Nephron progenitor cell (in vitro differentiated cells): ENCODE measurements around the gene KANSL1.
"Not testable (repeated sequence)": the region's sequence is repeated elsewhere in the genome, so short reads cannot be mapped to it uniquely, and the experiment has no call there.

ENCODE experiments used
- DNase-seq: peaks from one replicate; pipeline ENCODE4 v3.0.0; 2021
- H3K27ac Mint-ChIP-seq: 2 replicates; pipeline ENCODE4 v1.8.0; 2021; ENCODE audit warnings: mild to moderate bottlenecking, moderate library complexity, mixed read lengths
- H3K27me3 Mint-ChIP-seq: 2 replicates; pipeline ENCODE4 v1.8.0; 2021; ENCODE audit warnings: mild to moderate bottlenecking, low read depth, mixed read lengths; ENCODE audit not compliant: poor library complexity
- H3K36me3 Mint-ChIP-seq: 2 replicates; pipeline ENCODE4 v1.8.0; 2021; ENCODE audit warnings: low read depth, mixed read lengths
- H3K4me1 Mint-ChIP-seq: 2 replicates; pipeline ENCODE4 v1.8.0; 2021; ENCODE audit warnings: mixed read lengths
- H3K4me3 Mint-ChIP-seq: 2 replicates; pipeline ENCODE4 v1.8.0; 2021; ENCODE audit warnings: mild to moderate bottlenecking, moderate library complexity, mixed read lengths
- H3K9me3 Mint-ChIP-seq: 2 replicates; pipeline ENCODE4 v1.8.0; 2021; ENCODE audit warnings: mild to moderate bottlenecking, moderate library complexity, mixed read lengths
- TF ChIP-seq, protein P1 (sequence below): fragments of 200-600 bp; sonication (generic); IDR thresholded peaks from 2 replicates; pipeline ENCODE4 v1.5.0; 2021; ENCODE audit warnings: antibody characterized with exemption

KANSL1 gene

GRCh38 chr17:46010597-46011186, 182.5 kb downstream of the KANSL1 start:
- Mint-ChIP-seq H3K4me3 (no peak overlapping the region), H3K4me1 (peaks cover 26% of the 10 kb centered on the region), H3K27me3 (peaks cover 9% of the 10 kb centered on the region), H3K36me3 (no peaks in the 10 kb centered on the region), H3K27ac (no peak overlapping the region), H3K9me3 (no peaks in the 10 kb centered on the region)
- no peak for DNase-seq
- TF ChIP-seq, protein P1, sequence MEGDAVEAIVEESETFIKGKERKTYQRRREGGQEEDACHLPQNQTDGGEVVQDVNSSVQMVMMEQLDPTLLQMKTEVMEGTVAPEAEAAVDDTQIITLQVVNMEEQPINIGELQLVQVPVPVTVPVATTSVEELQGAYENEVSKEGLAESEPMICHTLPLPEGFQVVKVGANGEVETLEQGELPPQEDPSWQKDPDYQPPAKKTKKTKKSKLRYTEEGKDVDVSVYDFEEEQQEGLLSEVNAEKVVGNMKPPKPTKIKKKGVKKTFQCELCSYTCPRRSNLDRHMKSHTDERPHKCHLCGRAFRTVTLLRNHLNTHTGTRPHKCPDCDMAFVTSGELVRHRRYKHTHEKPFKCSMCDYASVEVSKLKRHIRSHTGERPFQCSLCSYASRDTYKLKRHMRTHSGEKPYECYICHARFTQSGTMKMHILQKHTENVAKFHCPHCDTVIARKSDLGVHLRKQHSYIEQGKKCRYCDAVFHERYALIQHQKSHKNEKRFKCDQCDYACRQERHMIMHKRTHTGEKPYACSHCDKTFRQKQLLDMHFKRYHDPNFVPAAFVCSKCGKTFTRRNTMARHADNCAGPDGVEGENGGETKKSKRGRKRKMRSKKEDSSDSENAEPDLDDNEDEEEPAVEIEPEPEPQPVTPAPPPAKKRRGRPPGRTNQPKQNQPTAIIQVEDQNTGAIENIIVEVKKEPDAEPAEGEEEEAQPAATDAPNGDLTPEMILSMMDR: no peak

DNA sequence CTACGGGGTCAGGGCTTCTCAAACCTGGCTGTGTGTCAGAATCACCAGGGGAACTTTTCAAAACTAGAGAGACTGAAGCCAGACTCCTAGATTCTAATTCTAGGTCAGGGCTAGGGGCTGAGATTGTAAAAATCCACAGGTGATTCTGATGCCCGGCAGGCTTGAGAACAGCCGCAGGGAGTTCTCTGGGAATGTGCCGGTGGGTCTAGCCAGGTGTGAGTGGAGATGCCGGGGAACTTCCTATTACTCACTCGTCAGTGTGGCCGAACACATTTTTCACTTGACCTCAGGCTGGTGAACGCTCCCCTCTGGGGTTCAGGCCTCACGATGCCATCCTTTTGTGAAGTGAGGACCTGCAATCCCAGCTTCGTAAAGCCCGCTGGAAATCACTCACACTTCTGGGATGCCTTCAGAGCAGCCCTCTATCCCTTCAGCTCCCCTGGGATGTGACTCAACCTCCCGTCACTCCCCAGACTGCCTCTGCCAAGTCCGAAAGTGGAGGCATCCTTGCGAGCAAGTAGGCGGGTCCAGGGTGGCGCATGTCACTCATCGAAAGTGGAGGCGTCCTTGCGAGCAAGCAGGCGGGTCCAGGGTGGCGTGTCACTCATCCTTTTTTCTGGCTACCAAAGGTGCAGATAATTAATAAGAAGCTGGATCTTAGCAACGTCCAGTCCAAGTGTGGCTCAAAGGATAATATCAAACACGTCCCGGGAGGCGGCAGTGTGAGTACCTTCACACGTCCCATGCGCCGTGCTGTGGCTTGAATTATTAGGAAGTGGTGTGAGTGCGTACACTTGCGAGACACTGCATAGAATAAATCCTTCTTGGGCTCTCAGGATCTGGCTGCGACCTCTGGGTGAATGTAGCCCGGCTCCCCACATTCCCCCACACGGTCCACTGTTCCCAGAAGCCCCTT, 183.3 kb downstream of the KANSL1 start:
- DNase-seq: no peak
- no peak overlapping the region for H3K4me3 Mint-ChIP-seq
- peaks cover 26% of the 10 kb centered on the region for H3K4me1 Mint-ChIP-seq
- TF ChIP-seq, protein P1: no peak
- H3K9me3 Mint-ChIP-seq: no peaks in the 10 kb centered on the region
- no peak overlapping the region for H3K27ac Mint-ChIP-seq
- H3K27me3 Mint-ChIP-seq: peaks cover 9% of the 10 kb centered on the region
- no peaks in the 10 kb centered on the region for H3K36me3 Mint-ChIP-seq

GRCh38 chr17:46008591-46008990, 184.6 kb downstream of the KANSL1 start:
- Mint-ChIP-seq H3K27ac (no peak overlapping the region), H3K27me3 (peaks cover 12% of the 10 kb centered on the region), H3K9me3 (no peaks in the 10 kb centered on the region), H3K4me1 (peaks cover 18% of the 10 kb centered on the region), H3K36me3 (no peaks in the 10 kb centered on the region), H3K4me3 (no peak overlapping the region)
- TF ChIP-seq, protein P1: no peak
- no peak for DNase-seq

GRCh38 chr17:46007461-46007965, 185.7 kb downstream of the KANSL1 start:
- Mint-ChIP-seq H3K36me3 (no peaks in the 10 kb centered on the region), H3K27ac (no peak overlapping the region), H3K27me3 (peaks cover 9% of the 10 kb centered on the region), H3K4me1 (peaks cover 9% of the 10 kb centered on the region), H3K4me3 (no peak overlapping the region), H3K9me3 (no peaks in the 10 kb centered on the region)
- DNase-seq: no peak
- TF ChIP-seq, protein P1: no peak

- not testable (repeated sequence) for H3K36me3 Mint-ChIP-seq, H3K9me3 Mint-ChIP-seq, H3K27ac Mint-ChIP-seq, H3K27me3 Mint-ChIP-seq, DNase-seq, H3K4me3 Mint-ChIP-seq
- peaks cover 21% of the 10 kb centered on the region for H3K4me1 Mint-ChIP-seq
Measured at GRCh38 chr17:46006082-46006481, 187.1 kb downstream of the KANSL1 start.

GRCh38 chr17:46003907-46004748, 189.1 kb downstream of the KANSL1 start:
- TF ChIP-seq, protein P1: no peak
- H3K36me3 Mint-ChIP-seq: no peaks in the 10 kb centered on the region
- no peak overlapping the region for H3K27ac Mint-ChIP-seq
- no peak overlapping the region for H3K4me3 Mint-ChIP-seq
- no peak for DNase-seq
- H3K9me3 Mint-ChIP-seq: no peaks in the 10 kb centered on the region
- H3K4me1 Mint-ChIP-seq: peaks cover 21% of the 10 kb centered on the region
- peaks cover 9% of the 10 kb centered on the region for H3K27me3 Mint-ChIP-seq
